ENCODE results near the gene SLC38A11. TPM values are rescaled to one million over a fixed set of nuclear protein-coding genes. Genes with fewer than 3 reads are reported as not detected.
"Not testable (repeated sequence)": the region's sequence is repeated elsewhere in the genome, so short reads cannot be mapped to it uniquely, and the experiment has no call there.

SLC38A11 gene
- total and polyA plus RNA-seq, 10 of the 15 experiments (the other 5 are each of a cell fraction or from before 2014, with no cell fraction given) = not detected

- SMC1A ChIA-PET (ENCODE audit: uncharacterized antibody, unreplicated experiment) = interaction anchor here (1.1 kb wide), 1 partner anchor 12 kb away, joined by 3 read pairs; no protein-coding TSS in a partner anchor
These were observed 47.3 kb upstream of the SLC38A11 start for GRCh38 chr2:165002638-165003037.

GRCh38 chr2:164994664-164995299, 39.5 kb upstream of the SLC38A11 start:
- H3K36me3 ChIP-seq (ENCODE audit: control insufficient read depth in 2 of 2, insufficient read depth in 2 of 2, low read length in 1 of 2); ATAC-seq; H3K4me2 ChIP-seq (ENCODE audit: control insufficient read depth, insufficient read depth); H3K4me1 ChIP-seq (ENCODE audit: control insufficient read depth, insufficient read depth, low read length); H4K20me1 ChIP-seq (ENCODE audit: control insufficient read depth, insufficient read depth); H3K9me3 ChIP-seq (replicated peaks; ENCODE audit: control insufficient read depth, insufficient read depth, low read length); POLR2A ChIA-PET; DNase-seq (ENCODE audit: low read depth, low spot score); H3K79me2 ChIP-seq (ENCODE audit: control insufficient read depth, insufficient read depth, low read length); H3K27me3 ChIP-seq (replicated peaks in 1 of 2; ENCODE audit: control insufficient read depth in 2 of 2, insufficient read depth in 2 of 2, low read length in 1 of 2); H2AFZ ChIP-seq (ENCODE audit: control insufficient read depth, low read depth, low read length); in situ Hi-C loops (cut with MboI); RAD21 ChIA-PET (ENCODE audit: unreplicated experiment); FAIRE-seq; H3K27ac ChIP-seq (ENCODE audit: control insufficient read depth, insufficient read depth); H3K4me3 ChIP-seq; H3K9ac ChIP-seq (ENCODE audit: control insufficient read depth, insufficient read depth, low read length); BruUV-seq (replicated peaks): not testable (repeated sequence)
- intact Hi-C loops (cut with micrococcal nuclease; ENCODE audit: unreplicated experiment) = loop anchor here (5.0 to 10.0 kb wide), 2 partner anchors 257 to 1130 kb away; partner anchors contain the start of gene SCN1A
- CTCF ChIA-PET = interaction anchor here (1.0 to 4.4 kb wide), 5 partner anchors 14 to 1062 kb away, joined by 3 to 30 read pairs (median 15); partner anchors contain the start of gene SCN3A
- SMC1A ChIA-PET (ENCODE audit: uncharacterized antibody, unreplicated experiment) = interaction anchor here (1.1 kb wide), 1 partner anchor 22 kb away, joined by 3 read pairs; no protein-coding TSS in a partner anchor
- WGBS (ENCODE audit: insufficient coverage, insufficient replicate concordance, low lambda C conversion rate, missing lambda C conversion rate) = 73% methylated on average over 38 of the region's 43 CpGs

More at GRCh38 chr2:165002638-165003037, 47.3 kb upstream of the SLC38A11 start:
- H3K9me3 ChIP-seq (replicated peaks; ENCODE audit: control insufficient read depth, insufficient read depth, low read length) = no peaks in the 10 kb centered on the region
- in situ Hi-C loops (cut with MboI) (loop anchor here (5.0 kb wide), 1 partner anchor 185 kb away; no protein-coding TSS in a partner anchor), intact Hi-C loops (cut with micrococcal nuclease; ENCODE audit: unreplicated experiment) (no loop called here)
- BruUV-seq (replicated peaks) = no TSS peak
- no peaks in the 10 kb centered on the region for H4K20me1 ChIP-seq (ENCODE audit: control insufficient read depth, insufficient read depth)
- H3K36me3 ChIP-seq (ENCODE audit: control insufficient read depth in 2 of 2, insufficient read depth in 2 of 2, low read length in 1 of 2) = no peaks in the 10 kb centered on the region
- TF ChIP-seq PAX8 (IDR thresholded peaks at IDR 0.05) = no peak
- no peak for TF ChIP-seq KAT2A (conservative IDR thresholded peaks at IDR 0.05; ENCODE audit: control insufficient read depth, low read depth, low read length)
- no peak for TF ChIP-seq POLR2AphosphoS2 (IDR thresholded peaks at IDR 0.05; ENCODE audit: low read depth, low read length)
- no peak for TF ChIP-seq IKZF2 (IDR thresholded peaks at IDR 0.05)
- no peak for TF ChIP-seq RFX5 (IDR thresholded peaks at IDR 0.05; ENCODE audit: low read depth, low read length)
- TF ChIP-seq ZNF217 (IDR thresholded peaks at IDR 0.05) = no peak
- TF ChIP-seq ASH2L (IDR thresholded peaks at IDR 0.05; ENCODE audit: borderline replicate concordance, low read depth) = no peak
- TF ChIP-seq TAF1 (IDR thresholded peaks at IDR 0.05; ENCODE audit: borderline replicate concordance, low read depth, low read length) = no peak
- no peak for DNase-seq (ENCODE audit: low read depth, low spot score)
- FAIRE-seq = no peak
- 0 out of 4 replicates have a peak, but pooled peaks cover 0 to 3% of the 10 kb centered on the region in 2 experiments for H3K27me3 ChIP-seq (replicated peaks in 1 of 2; ENCODE audit: control insufficient read depth in 2 of 2, insufficient read depth in 2 of 2, low read length in 1 of 2)
- no peaks in the 10 kb centered on the region for H3K4me1 ChIP-seq (ENCODE audit: control insufficient read depth, insufficient read depth, low read length)
- H3K79me2 ChIP-seq (ENCODE audit: control insufficient read depth, insufficient read depth, low read length) = no peaks in the 10 kb centered on the region
- no peak overlapping the region for H3K4me3 ChIP-seq
- 0% methylated on average over 1 of the region's 1 CpG for WGBS (ENCODE audit: insufficient coverage, insufficient replicate concordance, low lambda C conversion rate, missing lambda C conversion rate)
- H3K9ac ChIP-seq (ENCODE audit: control insufficient read depth, insufficient read depth, low read length) = no peak overlapping the region
- H2AFZ ChIP-seq (ENCODE audit: control insufficient read depth, low read depth, low read length) = no peak overlapping the region
- ATAC-seq = no peak
- ChIA-PET CTCF (interaction anchor here (2.2 kb wide), 1 partner anchor 12 kb away, joined by 9 read pairs; no protein-coding TSS in a partner anchor), RAD21 (ENCODE audit: unreplicated experiment) (no interaction called here), POLR2A (no interaction called here)
- H3K4me2 ChIP-seq (ENCODE audit: control insufficient read depth, insufficient read depth) = no peak overlapping the region
- H3K27ac ChIP-seq (ENCODE audit: control insufficient read depth, insufficient read depth) = no peak overlapping the region
